ENCODE results near the gene JPT1.

GRCh38 chr17:75114552-75115314, 39.6 kb downstream of the JPT1 start:
- TF ChIP-seq POLR2A (IDR thresholded peaks at IDR 0.05) = no peak
- TF ChIP-seq CTCF (IDR thresholded peaks at IDR 0.05) = no peak
- TF ChIP-seq POLR2AphosphoS5 (IDR thresholded peaks at IDR 0.05; ENCODE audit: insufficient read depth in 1 of 2, low read depth in 1 of 2) = no peak

All from vagina (tissue), 2 donors.